DOHH2 (cell line): ENCODE results near the gene MRPL47.

ENCODE experiments used
- H3F3A ChIP-seq: fragments of 200-600 bp; sonication (generic), shearing (Covaris generic); 2 replicates; pipeline ENCODE4 v1.6.0; 2016; ENCODE audit warnings: antibody characterized with exemption, mild to moderate bottlenecking; ENCODE audit not compliant: control insufficient read depth, insufficient read depth
- H3K27ac ChIP-seq: fragments of 200-600 bp; sonication (generic); 2 replicates; pipeline ENCODE4 v1.5.1; 2014; ENCODE audit warnings: low read depth, mild to moderate bottlenecking, low read length, moderate library complexity
- H3K27me3 ChIP-seq: fragments of 200-600 bp; sonication (generic); 2 replicates; pipeline ENCODE4 v1.6.1; 2014; ENCODE audit warnings: mild to moderate bottlenecking, low read length, mixed read lengths; ENCODE audit not compliant: control insufficient read depth
- H3K36me3 ChIP-seq: fragments of 200-600 bp; sonication (generic); 2 replicates; pipeline ENCODE4 v1.6.1; 2014; ENCODE audit warnings: mild to moderate bottlenecking, low read length, moderate library complexity, mixed read lengths; ENCODE audit not compliant: control insufficient read depth
- H3K4me1 ChIP-seq: fragments of 200-600 bp; sonication (generic); 2 replicates; pipeline ENCODE4 v1.6.1; 2014; ENCODE audit warnings: mild to moderate bottlenecking, low read length, mixed read lengths; ENCODE audit not compliant: control insufficient read depth
- H3K4me2 ChIP-seq: fragments of 200-600 bp; sonication (generic); 2 replicates; pipeline ENCODE4 v1.6.0; 2014; ENCODE audit warnings: mild to moderate bottlenecking, low read length, moderate library complexity
- H3K4me3 ChIP-seq: fragments of 200-600 bp; sonication (generic); 2 replicates; pipeline ENCODE4 v1.5.1; 2014; ENCODE audit warnings: mild to moderate bottlenecking, low read length, mixed read lengths
- H3K79me2 ChIP-seq: fragments of 200-600 bp; sonication (generic); 2 replicates; pipeline ENCODE4 v1.6.1; 2014; ENCODE audit warnings: mild to moderate bottlenecking, low read length, mixed read lengths; ENCODE audit not compliant: control insufficient read depth
- H3K9me2 ChIP-seq: fragments of 200-600 bp; sonication (generic); replicated peaks from 2 replicates; pipeline ENCODE4 v1.6.1; 2014; ENCODE audit warnings: mild to moderate bottlenecking, low read length, mixed read lengths; ENCODE audit not compliant: control insufficient read depth
- H3K9me3 ChIP-seq: fragments of 200-600 bp; sonication (generic); 2 replicates; pipeline ENCODE4 v1.6.1; 2014; ENCODE audit warnings: antibody characterized with exemption, low read length, mixed read lengths; ENCODE audit not compliant: control insufficient read depth, insufficient read depth
- H4K20me1 ChIP-seq: fragments of 200-600 bp; sonication (generic); 2 replicates; pipeline ENCODE4 v1.6.0; 2014; ENCODE audit warnings: low read depth, mild to moderate bottlenecking, antibody characterized with exemption, low read length, moderate library complexity; ENCODE audit not compliant: control insufficient read depth, insufficient read depth
- EZH2phosphoT487 ChIP-seq: fragments of 200-600 bp; sonication (generic); IDR thresholded peaks from 2 replicates; pipeline ENCODE4 v1.6.1; 2017; ENCODE audit warnings: borderline replicate concordance, mild to moderate bottlenecking, antibody characterized with exemption, low read length, moderate library complexity, mixed read lengths
- TF ChIP-seq, protein P1 (sequence below): fragments of 200-600 bp; sonication (generic); IDR thresholded peaks from one replicate; pipeline ENCODE4 v1.5.1; 2014; ENCODE audit warnings: antibody characterized with exemption, mild to moderate bottlenecking, low read depth, low read length; ENCODE audit not compliant: poor library complexity, severe bottlenecking

MRPL47 gene

DNA sequence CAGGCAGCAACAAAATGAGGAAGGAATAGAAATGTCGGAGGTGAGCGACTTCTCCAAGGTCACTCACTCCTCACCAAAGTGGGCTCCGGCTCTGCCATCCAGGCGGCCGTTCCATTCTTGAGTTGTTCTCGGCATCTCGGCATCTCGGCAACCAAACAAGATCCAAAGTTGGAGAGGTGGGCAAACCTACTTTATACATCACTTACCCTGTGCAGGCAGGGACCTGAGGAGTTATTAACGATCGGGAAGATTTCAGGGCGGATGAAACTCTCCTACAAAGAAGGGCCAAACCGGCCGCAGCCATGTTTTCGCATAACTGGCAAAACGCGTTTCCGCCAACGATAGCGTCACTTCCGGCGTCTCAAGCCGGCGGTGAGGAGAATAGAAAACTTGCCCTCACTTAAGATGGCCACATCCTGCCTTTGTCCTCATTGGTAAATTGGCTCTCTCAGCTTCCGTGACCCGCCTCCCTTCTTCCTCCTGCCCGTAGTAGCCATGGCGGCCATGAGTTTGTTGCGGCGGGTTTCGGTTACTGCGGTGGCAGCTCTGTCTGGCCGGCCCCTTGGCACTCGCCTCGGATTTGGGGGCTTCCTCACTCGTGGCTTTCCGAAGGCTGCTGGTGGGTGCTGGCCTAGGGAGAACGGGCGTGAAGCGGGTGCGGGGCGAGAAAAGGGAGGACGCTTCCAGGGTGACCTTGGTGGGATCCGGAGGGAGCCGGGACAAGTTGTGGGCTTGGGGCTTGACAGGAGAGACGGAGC lies at the start of gene MRPL47, which contains the start of gene NDUFB5:
Gene MRPL47 (minus strand): TSS at position 318 of the 758 bp plus-strand sequence. CDS start 14 bp downstream, at position 304.
Gene NDUFB5 (plus strand): TSS at position 474 of the 758 bp plus-strand sequence. CDS start 22 bp downstream, at position 496.
- no peaks in the 10 kb centered on the region for H3K9me3 ChIP-seq
- TF ChIP-seq EZH2phosphoT487: no peak
- TF ChIP-seq, protein P1, sequence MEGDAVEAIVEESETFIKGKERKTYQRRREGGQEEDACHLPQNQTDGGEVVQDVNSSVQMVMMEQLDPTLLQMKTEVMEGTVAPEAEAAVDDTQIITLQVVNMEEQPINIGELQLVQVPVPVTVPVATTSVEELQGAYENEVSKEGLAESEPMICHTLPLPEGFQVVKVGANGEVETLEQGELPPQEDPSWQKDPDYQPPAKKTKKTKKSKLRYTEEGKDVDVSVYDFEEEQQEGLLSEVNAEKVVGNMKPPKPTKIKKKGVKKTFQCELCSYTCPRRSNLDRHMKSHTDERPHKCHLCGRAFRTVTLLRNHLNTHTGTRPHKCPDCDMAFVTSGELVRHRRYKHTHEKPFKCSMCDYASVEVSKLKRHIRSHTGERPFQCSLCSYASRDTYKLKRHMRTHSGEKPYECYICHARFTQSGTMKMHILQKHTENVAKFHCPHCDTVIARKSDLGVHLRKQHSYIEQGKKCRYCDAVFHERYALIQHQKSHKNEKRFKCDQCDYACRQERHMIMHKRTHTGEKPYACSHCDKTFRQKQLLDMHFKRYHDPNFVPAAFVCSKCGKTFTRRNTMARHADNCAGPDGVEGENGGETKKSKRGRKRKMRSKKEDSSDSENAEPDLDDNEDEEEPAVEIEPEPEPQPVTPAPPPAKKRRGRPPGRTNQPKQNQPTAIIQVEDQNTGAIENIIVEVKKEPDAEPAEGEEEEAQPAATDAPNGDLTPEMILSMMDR: no peak
- H3K36me3 ChIP-seq: peaks cover 55% of the 10 kb centered on the region
- H3K79me2 ChIP-seq: peaks cover 90% of the 10 kb centered on the region
- peak within 1 kb of the TSS; percentile 86 for H3K4me3 ChIP-seq
- peak within 1 kb of the TSS; percentile 69 for H3K4me2 ChIP-seq
- H4K20me1 ChIP-seq: no peaks in the 10 kb centered on the region; the same call in 1 of the 2 replicates
- H3K9me2 ChIP-seq: no peaks in the 10 kb centered on the region
- H3K4me1 ChIP-seq: peaks cover 48% of the 10 kb centered on the region
- peaks cover 10% of the 10 kb centered on the region for H3F3A ChIP-seq
- H3K27ac ChIP-seq: peak within 1 kb of the TSS; percentile 63
- no peaks in the 10 kb centered on the region for H3K27me3 ChIP-seq

DNA sequence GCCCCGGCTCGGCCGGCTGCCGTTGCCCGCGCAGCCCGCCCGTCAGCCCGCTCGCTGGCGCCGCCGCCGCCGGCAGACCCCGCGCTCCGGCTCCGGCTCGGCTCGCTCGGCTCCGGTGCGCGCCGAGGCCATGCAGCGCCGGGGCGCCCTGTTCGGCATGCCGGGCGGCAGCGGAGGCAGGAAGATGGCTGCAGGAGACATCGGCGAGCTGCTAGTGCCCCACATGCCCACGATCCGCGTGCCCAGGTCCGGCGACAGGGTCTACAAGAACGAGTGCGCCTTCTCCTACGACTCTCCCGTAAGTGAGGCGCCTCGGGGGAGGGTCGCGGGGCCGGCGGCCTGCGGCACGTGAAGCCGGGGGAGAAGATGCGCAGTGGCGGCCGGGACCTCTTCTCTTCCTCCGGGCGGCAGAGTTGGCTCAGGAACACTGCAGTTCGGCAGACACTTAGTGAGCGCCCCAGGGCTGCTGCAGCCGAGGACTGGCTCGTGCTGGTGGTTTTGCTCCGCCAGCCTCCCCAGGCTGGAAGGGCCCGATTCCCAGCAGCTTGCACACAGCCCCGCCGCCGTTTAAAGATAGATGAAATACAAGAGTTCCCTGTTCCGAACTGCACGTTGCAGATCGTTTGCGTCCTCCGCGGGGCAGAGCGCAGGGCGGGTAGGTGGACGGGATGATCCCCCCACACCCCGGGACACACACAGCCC lies 48.8 kb upstream of the MRPL47 start:
- Histone ChIP-seq H4K20me1 (peaks cover 5% of the 10 kb centered on the region; the same call in 1 of the 2 replicates), H3K9me3 (no peaks in the 10 kb centered on the region), H3K4me2 (peak overlapping the region; percentile 71), H3K9me2 (no peaks in the 10 kb centered on the region), H3K79me2 (peaks cover 51% of the 10 kb centered on the region), H3K4me1 (peaks cover 40% of the 10 kb centered on the region), H3K27me3 (no peaks in the 10 kb centered on the region), H3K4me3 (peak overlapping the region; percentile 81), H3K36me3 (peaks cover 25% of the 10 kb centered on the region), H3F3A (peaks cover 12% of the 10 kb centered on the region), H3K27ac (peak overlapping the region; percentile 87)
- no peak for TF ChIP-seq EZH2phosphoT487
- TF ChIP-seq, protein P1: no peak

DNA sequence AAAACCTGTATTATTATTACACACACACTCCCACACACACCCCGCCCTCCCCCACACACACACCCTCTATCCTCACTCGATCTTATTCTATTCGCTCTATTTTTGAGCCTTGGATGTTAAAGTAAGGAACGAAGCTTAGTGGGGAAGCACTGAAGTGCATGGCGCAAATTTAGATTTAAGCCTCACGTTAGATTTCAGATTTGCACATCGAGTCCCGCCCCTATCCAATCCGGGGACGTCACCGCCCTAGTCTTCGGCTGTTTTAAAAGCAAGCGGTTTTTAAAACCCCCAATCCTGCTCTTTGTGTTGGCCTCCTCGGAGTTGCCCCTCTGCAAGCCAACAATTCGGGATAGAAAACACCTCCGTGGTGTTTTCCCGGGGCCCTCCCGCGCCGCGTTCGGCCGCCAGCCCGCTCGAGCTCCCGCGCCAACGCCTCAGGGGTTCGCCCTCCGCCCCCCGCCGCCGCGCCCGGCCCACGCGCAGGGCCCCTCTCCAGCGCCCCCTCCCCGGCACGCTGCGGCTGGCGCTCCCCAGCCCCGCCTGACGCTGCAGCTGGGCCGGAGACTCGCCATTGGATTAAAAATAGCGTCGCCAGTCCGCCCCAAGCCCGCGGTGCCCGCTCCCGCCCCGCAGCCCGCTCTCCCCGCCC lies 48.1 kb upstream of the MRPL47 start, which contains the start of gene USP13:
Gene USP13 (plus strand): TSS at position 594 of the 649 bp plus-strand sequence. CDS start 186 bp downstream, outside the sequence.
- Histone ChIP-seq H3K36me3 (peaks cover 25% of the 10 kb centered on the region), H3K27ac (peak within 1 kb of the TSS; percentile 87), H3K9me3 (no peaks in the 10 kb centered on the region), H3K27me3 (no peaks in the 10 kb centered on the region), H4K20me1 (peaks cover 5% of the 10 kb centered on the region; the same call in 1 of the 2 replicates), H3K79me2 (peaks cover 44% of the 10 kb centered on the region), H3K9me2 (no peaks in the 10 kb centered on the region), H3K4me3 (peak within 1 kb of the TSS; percentile 81), H3F3A (peaks cover 12% of the 10 kb centered on the region), H3K4me1 (peaks cover 37% of the 10 kb centered on the region), H3K4me2 (peak within 1 kb of the TSS; percentile 71)
- TF ChIP-seq, protein P1: no peak
- TF ChIP-seq EZH2phosphoT487: no peak
